Neural cell (in vitro differentiated cells): Measurements from ENCODE around the gene PFKM.

Experiments used
- EZH2 ChIP-seq: fragments of 200-600, 300-800 bp; shearing (Covaris generic), sonication (generic); IDR thresholded peaks from 2 replicates; pipeline ENCODE4 v1.6.1; 2014; ENCODE audit warnings: antibody characterized with exemption, low read length, borderline replicate concordance, mild to moderate bottlenecking; ENCODE audit not compliant: insufficient read depth, poor library complexity, severe bottlenecking
- TAF1 ChIP-seq: IDR thresholded peaks from 2 replicates; pipeline ENCODE4 v1.6.1; 2012; ENCODE audit warnings: low read depth
- TF ChIP-seq, protein P1 (sequence below): fragments of 450-650 bp; IDR thresholded peaks from 2 replicates; pipeline ENCODE4 v1.5.1; 2014; ENCODE audit warnings: antibody characterized with exemption, mild to moderate bottlenecking, moderate library complexity; ENCODE audit not compliant: poor library complexity, severe bottlenecking
- TF ChIP-seq, protein P2 (sequence below): IDR thresholded peaks from 2 replicates; pipeline ENCODE4 v1.6.1; 2012; ENCODE audit warnings: borderline replicate concordance

DNA sequence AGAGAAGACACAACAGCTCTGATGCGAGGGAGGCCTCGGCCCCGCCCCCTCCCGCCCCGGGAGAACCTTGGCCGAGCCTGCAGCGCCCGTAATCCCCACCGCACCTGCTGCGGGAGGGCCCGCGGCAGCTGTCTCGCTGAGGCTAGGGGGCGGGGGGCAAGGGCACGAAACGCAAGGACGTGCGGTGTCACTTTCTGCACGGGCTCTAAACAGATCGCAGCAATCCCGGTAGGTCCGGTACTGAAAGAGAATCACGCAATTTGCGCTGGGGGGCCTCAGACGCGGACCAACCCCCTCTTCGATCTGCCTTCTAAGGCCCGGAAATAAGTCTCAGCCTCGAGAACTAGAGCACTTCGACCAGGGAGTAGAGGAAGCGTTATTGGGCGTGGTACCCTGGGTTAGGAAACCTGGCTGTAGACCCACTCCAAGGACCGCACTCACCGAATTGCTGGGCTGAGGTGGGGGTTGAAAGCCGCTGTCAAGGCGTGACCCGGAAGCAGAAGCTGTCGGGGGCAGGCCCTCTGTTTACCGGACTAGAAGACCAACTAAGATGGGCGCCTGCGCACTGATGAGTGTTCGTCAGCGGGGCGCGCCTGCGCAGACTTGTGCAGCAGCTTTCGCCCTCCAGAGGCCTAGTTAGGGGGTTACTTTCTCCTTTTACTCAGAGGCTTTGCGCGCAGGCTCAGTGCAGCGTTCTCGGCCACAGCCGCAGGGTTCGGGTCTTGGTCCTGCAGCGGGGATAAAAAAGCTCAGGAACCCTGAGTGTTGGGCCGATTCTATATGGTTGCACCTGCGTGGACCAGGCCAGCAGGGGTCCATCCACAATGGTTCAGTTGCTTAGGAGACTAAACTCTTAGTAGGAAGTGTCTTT is 38.1 kb downstream of the PFKM start, which contains the start of gene ASB8:
- peak; percentile 75 for TF ChIP-seq TAF1
- TF ChIP-seq, protein P1, sequence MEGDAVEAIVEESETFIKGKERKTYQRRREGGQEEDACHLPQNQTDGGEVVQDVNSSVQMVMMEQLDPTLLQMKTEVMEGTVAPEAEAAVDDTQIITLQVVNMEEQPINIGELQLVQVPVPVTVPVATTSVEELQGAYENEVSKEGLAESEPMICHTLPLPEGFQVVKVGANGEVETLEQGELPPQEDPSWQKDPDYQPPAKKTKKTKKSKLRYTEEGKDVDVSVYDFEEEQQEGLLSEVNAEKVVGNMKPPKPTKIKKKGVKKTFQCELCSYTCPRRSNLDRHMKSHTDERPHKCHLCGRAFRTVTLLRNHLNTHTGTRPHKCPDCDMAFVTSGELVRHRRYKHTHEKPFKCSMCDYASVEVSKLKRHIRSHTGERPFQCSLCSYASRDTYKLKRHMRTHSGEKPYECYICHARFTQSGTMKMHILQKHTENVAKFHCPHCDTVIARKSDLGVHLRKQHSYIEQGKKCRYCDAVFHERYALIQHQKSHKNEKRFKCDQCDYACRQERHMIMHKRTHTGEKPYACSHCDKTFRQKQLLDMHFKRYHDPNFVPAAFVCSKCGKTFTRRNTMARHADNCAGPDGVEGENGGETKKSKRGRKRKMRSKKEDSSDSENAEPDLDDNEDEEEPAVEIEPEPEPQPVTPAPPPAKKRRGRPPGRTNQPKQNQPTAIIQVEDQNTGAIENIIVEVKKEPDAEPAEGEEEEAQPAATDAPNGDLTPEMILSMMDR = peak; percentile 89
- TF ChIP-seq EZH2 = no peak
- TF ChIP-seq, protein P2, sequence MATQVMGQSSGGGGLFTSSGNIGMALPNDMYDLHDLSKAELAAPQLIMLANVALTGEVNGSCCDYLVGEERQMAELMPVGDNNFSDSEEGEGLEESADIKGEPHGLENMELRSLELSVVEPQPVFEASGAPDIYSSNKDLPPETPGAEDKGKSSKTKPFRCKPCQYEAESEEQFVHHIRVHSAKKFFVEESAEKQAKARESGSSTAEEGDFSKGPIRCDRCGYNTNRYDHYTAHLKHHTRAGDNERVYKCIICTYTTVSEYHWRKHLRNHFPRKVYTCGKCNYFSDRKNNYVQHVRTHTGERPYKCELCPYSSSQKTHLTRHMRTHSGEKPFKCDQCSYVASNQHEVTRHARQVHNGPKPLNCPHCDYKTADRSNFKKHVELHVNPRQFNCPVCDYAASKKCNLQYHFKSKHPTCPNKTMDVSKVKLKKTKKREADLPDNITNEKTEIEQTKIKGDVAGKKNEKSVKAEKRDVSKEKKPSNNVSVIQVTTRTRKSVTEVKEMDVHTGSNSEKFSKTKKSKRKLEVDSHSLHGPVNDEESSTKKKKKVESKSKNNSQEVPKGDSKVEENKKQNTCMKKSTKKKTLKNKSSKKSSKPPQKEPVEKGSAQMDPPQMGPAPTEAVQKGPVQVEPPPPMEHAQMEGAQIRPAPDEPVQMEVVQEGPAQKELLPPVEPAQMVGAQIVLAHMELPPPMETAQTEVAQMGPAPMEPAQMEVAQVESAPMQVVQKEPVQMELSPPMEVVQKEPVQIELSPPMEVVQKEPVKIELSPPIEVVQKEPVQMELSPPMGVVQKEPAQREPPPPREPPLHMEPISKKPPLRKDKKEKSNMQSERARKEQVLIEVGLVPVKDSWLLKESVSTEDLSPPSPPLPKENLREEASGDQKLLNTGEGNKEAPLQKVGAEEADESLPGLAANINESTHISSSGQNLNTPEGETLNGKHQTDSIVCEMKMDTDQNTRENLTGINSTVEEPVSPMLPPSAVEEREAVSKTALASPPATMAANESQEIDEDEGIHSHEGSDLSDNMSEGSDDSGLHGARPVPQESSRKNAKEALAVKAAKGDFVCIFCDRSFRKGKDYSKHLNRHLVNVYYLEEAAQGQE = peak; percentile 38
